PFSK-1 (cell line): ENCODE data around the gene ITGA1.

Source experiments
- FOXP2 ChIP-seq: optimal IDR thresholded peaks from 2 replicates; pipeline ENCODE3; 2011; ENCODE audit warnings: borderline replicate concordance, control low read depth, inconsistent platforms; ENCODE audit not compliant: insufficient read depth; ENCODE audit errors: extremely low read length, extremely low read depth
- POLR2AphosphoS5 ChIP-seq: IDR thresholded peaks from 2 replicates; pipeline ENCODE4 v1.6.1; 2012; ENCODE audit warnings: low read depth, mild to moderate bottlenecking, control low read depth, low read length, moderate library complexity
- REST ChIP-seq, 2 experiments: IDR thresholded peaks; 2 replicates each; pipeline versions ENCODE4 v1.6.1 to v1.8.0; 2011 to 2012; ENCODE audit warnings: low read depth in 2 of 2, low read length in 2 of 2, control low read depth in 1 of 2, inconsistent platforms in 1 of 2, mild to moderate bottlenecking in 1 of 2, moderate library complexity in 1 of 2; ENCODE audit not compliant: insufficient read depth in 1 of 2
- SIN3A ChIP-seq: IDR thresholded peaks from 2 replicates; pipeline ENCODE4 v1.6.1; 2012; ENCODE audit warnings: mild to moderate bottlenecking, low read length, moderate library complexity, borderline replicate concordance; ENCODE audit not compliant: insufficient read depth
- TAF1 ChIP-seq: IDR thresholded peaks from 2 replicates; pipeline ENCODE4 v1.6.1; 2012; ENCODE audit warnings: low read length, control low read depth, borderline replicate concordance; ENCODE audit not compliant: insufficient read depth

ITGA1 gene

DNA sequence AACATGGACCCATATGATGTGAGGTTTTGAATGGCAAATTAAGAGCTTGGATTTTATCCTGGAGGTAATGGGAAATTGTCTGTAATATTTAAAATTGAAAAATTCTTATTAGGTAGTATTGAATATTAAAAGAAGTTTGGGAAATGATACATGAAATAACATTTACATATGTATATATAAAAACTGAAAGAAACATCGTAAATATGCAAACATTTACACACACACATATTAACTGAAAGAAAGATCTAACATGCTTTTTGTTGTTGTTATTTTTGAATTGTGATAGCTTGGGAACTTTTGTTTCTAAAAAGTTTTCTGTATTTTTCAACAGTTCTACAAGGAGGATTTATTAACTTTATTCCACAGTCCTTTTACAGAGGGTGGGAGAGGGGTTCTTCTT lies 118.6 kb downstream of the ITGA1 start:
- TF ChIP-seq SIN3A (no peak), FOXP2 (no peak), TAF1 (no peak), REST (IDR thresholded peaks at IDR 0.05; ENCODE audit: insufficient read depth in 1 of 2, low read depth in 2 of 2, low read length in 2 of 2) (no peak), POLR2AphosphoS5 (no peak)

- TF ChIP-seq FOXP2 (no peak), TAF1 (no peak), REST (IDR thresholded peaks at IDR 0.05; ENCODE audit: insufficient read depth in 1 of 2, low read depth in 2 of 2, low read length in 2 of 2) (no peak), SIN3A (no peak), POLR2AphosphoS5 (no peak)
These were observed 119.1 kb downstream of the ITGA1 start for GRCh38 chr5:52906845-52907244.

GRCh38 chr5:52909192-52909591 lies 121.5 kb downstream of the ITGA1 start:
- TF ChIP-seq SIN3A (no peak), FOXP2 (no peak), TAF1 (no peak), POLR2AphosphoS5 (no peak), REST (IDR thresholded peaks at IDR 0.05; ENCODE audit: insufficient read depth in 1 of 2, low read depth in 2 of 2, low read length in 2 of 2) (no peak)

GRCh38 chr5:52910071-52910470 lies 122.4 kb downstream of the ITGA1 start:
- no peak for TF ChIP-seq SIN3A
- TF ChIP-seq FOXP2, result no peak
- no peak for TF ChIP-seq REST (IDR thresholded peaks at IDR 0.05; ENCODE audit: insufficient read depth in 1 of 2, low read depth in 2 of 2, low read length in 2 of 2)
- TF ChIP-seq TAF1, result no peak
- TF ChIP-seq POLR2AphosphoS5, result no peak

GRCh38 chr5:52915176-52915875 lies 127.6 kb downstream of the ITGA1 start:
- TF ChIP-seq SIN3A (no peak), REST (IDR thresholded peaks at IDR 0.05; ENCODE audit: insufficient read depth in 1 of 2, low read depth in 2 of 2, low read length in 2 of 2) (no peak), FOXP2 (no peak)
